Stimulated activated CD4-positive, alpha-beta T cell treated with anti-CD3 and anti-CD28 coated beads, Interleukin-12 subunit alpha, Interleukin-12 subunit beta, amount 100 ng/mL, for 4 hours (primary cell): Measurements from ENCODE around the gene CRMP1.

Experiments
- DNase-seq: peaks from one replicate; pipeline ENCODE4 v3.0.0-alpha.2; 2020

CRMP1 gene

GRCh38 chr4:5893004-5893580, at the start of gene CRMP1:
CRMP1 (minus strand) TSS chr4:5893086; CDS start chr4:5892969, 117 bp downstream.
- no peak for DNase-seq

DNA sequence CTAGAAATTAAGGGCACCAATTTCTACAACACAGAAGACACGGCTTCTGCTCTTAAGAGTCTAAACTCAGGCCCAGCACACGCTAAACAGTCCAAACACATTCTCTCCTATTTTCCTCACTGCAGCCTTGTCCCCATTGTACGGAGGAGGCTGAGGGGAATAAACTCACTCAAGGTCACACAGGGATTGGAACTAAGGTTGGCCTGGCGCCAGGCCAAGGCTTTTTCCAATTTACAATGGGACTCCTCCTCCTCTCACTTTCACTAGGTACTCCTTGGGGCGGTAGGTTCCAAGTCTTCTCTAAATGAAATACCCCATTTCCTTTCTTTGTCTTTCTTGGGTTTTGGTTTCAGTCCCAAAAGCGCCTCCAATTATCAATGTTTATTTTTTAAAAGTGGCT, 48.7 kb upstream of the CRMP1 start:
- DNase-seq = no peak

GRCh38 chr4:5940470-5941203, 47.8 kb upstream of the CRMP1 start:
- no peak for DNase-seq

- DNase-seq = no peak
Observed at GRCh38 chr4:5933996-5934831, 41.3 kb upstream of the CRMP1 start.

GRCh38 chr4:5933116-5933515, 40.2 kb upstream of the CRMP1 start:
- no peak for DNase-seq

- no peak for DNase-seq
Observed at GRCh38 chr4:5932035-5932568, 39.2 kb upstream of the CRMP1 start.

- DNase-seq = no peak
Observed at GRCh38 chr4:5931526-5931925, 38.6 kb upstream of the CRMP1 start.

- DNase-seq = no peak
Observed at GRCh38 chr4:5930876-5931275, 38.0 kb upstream of the CRMP1 start.

DNA sequence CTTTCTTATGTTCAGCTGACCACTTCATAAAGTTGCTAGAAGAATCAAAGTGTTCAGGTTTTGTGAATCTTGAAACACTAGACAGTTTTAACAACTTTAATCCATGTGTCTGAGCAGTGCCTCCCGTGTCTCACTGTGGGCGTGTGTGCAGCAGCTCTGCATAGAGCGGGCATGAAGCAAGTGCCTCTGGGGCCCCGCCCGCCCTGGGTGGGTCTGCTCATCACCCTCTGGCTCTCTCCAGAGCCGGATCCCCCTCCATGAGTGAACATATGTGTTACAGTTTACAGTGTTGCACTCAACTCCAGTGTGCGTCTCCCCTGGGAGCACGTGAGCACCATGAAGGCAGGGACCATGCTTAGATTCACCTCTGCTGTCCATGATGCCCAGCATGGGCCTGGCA, 37.6 kb upstream of the CRMP1 start:
- no peak for DNase-seq

GRCh38 chr4:5928844-5929420, 36.0 kb upstream of the CRMP1 start:
- no peak for DNase-seq

DNA sequence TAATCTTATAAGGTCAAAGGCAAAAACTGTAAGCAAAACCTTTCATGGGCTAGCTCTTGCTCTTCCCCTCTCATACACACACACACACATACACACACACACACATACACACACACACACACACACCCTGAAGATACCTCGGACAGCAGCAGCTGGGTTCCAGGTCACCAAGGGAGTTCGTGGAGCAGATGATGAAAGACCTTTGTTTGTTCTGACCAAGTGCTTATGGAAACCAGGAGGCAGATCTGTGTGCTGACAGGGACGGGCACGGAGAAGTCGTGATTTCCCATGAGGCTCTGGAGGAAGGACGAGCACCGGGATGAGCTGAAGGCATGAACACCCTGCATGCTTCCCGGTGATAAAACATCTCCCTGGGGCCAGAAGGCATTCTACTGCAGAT, 35.4 kb upstream of the CRMP1 start:
- DNase-seq = no peak

DNA sequence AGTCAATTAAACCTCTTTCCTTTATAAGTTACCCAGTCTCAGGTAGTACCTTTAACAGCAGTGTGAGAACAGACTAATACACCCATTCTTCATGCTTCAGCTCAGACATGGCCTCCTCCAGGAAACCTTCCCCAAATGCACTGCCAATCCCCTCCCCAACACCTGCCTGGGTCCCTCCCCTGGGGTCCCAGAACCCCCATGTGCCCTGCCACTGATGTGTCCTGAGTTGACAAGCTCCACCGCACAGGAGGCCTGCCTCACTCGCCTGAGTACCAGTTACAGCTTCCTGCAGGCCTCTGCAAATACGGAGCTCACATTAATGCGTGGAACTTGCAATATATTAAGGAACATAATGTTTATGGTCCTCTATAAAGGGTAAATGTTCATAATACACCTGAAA, 34.9 kb upstream of the CRMP1 start:
- DNase-seq = no peak

DNA sequence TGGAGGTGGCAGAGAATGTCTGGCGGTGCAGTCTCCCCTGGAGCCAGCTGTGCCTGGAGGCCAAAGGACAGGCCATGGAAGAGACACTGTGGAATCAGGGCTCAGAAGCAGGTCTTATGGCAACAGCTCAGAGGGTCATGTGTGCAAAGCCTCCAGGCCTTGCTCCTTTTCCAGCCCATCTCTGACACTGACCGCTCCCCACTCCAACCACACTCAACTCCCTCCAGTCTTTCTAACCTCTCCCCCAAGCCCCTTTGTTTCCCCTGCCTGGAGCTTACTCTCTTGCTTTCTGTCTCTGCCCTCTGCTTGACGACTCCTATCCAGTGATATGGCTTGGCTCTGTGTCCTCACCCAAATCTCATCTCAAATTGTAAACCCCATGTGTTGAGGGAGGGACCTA, 34.2 kb upstream of the CRMP1 start:
- no peak for DNase-seq

DNA sequence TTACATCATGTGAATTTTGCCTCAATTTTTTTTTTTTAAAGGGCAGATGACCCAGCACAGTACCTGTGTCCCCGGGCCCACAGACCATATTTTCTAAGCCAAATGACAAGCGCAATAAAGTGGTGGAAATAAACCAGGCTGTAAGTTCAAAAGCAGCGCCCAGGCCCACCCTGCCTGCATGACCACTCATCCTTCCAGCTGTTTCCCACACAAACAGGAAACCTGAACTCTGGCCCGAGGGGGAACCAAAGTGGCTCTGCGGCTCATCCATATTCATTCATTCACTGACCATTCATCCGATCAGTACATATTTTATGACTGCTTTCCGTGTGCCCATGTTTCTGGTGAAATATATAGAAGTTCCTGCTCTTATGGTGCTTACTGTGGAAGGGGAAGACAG, 33.7 kb upstream of the CRMP1 start:
- DNase-seq = no peak

GRCh38 chr4:5925419-5926200, 32.7 kb upstream of the CRMP1 start:
- DNase-seq = no peak

GRCh38 chr4:5924461-5925125, 31.7 kb upstream of the CRMP1 start:
- no peak for DNase-seq

- DNase-seq = no peak
Observed at GRCh38 chr4:5923376-5923775, 30.5 kb upstream of the CRMP1 start.

GRCh38 chr4:5922556-5922955, 29.7 kb upstream of the CRMP1 start:
- DNase-seq = no peak

DNA sequence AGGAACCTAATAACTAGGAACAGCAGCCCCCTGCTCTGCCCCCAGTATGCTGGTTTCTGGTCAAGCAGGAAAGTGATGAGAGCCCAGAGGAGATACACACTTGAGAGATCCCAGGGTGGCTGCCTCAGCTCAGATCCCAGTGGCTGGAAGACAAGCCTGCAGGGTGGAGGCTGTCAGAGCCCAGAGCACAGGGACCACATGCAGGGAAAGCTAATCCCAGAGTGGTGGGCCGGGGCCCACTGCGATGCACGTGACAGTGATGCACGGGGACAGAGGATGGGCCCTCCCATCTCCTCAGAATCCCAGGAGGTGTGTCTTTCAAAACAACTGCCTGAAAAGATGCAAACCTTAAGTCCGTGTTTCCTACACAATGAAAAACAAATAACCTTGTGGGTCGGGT, 29.1 kb upstream of the CRMP1 start:
- no peak for DNase-seq

DNA sequence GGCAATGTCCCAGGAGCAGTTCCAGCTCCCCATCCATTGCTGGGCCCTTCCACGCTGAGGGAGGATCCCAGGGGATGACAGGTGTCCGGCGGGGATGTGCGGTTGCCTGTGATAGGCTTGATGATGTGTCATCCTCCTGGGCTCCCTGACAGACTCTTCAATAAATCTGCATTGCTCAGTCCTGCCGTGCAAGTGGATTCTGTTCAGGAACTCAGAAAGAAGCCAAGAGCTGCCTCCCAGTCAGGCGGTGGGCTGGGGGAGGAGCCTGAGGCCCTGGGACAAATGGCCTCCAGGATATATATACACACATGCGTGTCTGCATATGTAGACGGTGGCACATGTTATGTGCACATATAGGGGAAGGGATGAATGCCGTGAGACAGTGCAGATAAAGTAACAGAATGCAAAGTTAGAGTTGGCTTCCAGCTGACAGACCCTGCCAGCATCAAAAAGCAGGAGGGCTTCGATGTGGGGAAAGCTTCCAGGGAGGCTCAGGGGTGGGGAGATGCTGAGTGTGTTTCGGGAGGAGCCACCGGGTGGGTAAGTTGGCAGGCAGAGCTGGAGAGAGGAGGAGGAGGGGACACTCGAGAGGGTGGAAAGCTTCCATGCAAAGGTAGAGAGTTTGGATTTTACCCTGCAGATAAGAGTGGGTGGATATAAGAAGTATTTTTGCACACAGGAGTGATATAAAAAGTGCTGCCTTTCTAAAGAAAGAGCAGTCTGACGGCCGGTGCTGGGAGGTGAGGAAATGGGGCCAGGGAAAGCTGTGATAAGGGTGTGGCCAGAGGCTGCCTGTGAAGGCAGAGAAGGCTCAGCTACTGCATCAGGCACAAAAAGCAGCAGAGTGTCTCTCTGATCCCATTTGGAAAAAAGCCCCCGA, 28.5 kb upstream of the CRMP1 start:
- DNase-seq = no peak

DNA sequence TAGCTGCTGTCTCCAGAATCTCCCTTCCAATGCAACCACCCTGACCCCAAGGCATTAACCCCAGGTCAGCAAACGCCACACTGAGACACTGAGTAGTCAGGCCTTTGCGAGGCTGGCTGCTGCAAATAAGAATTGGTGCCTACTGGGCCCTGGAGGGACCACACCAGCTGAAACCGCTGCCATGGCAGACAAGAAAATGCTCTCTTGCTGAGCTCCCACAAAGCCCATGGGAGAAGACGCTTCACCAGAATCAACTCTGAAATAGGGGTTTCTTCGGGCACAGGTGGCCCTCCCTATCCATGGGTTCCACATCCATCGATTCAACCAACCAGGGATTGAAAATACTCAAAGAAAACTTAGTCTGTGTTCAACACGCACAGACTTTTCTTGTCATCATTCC, 26.7 kb upstream of the CRMP1 start:
- no peak for DNase-seq
